Measurements from ENCODE around the gene CCDC187.
"Not testable (repeated sequence)": the region's sequence is repeated elsewhere in the genome, so short reads cannot be mapped to it uniquely, and the experiment has no call there.

CCDC187 gene

DNA sequence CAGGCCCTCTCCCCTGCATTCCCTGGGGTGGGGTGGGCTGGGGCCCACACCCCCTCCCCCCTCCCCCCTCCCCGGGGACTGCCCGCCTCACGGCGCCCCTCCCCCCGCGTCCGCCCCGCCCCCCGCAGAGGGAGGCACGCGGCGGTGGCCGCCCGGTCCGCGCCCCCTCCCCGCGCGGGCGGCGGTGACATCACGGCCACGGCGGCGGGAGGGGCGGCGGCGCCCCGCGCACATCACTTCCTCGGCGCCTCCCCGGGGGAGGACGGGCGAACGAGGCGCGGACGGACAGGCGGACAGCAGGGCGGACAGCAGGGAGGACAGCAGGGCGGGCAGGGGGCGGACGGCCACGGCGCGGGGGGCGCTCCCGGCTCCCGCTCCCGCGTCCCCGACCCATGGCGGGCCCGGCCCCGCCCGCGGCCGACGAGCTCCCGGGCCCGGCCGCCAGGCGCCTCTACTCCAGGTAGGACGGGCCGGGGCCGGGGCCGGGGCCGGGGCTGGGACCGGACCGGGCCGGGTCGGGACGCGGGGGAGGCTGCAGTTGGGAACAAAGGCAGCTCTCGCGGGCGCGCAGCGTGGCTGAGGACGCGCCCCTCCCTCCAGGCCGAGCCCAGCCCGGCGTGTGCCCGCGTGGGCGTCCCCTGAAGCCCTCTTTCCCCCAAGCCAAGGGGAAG, 23.5 kb upstream of the CCDC187 start, which contains the start of gene GPSM1:
TSS of gene GPSM1 (plus strand) at position 236 of the 671 bp plus-strand sequence. CDS start at position 393, 157 bp downstream.
- peak in 1 of 2 experiments; percentile 54 for DNase-seq (ENCODE audit: low spot score in 2 of 2)
- no peaks in the 10 kb centered on the region for H3K9me3 ChIP-seq
- no peaks in the 10 kb centered on the region for H3K36me3 ChIP-seq (replicated peaks)
- peak within 1 kb of the TSS; percentile 42 for H3K4me3 ChIP-seq
- in situ Hi-C loops (cut with MboI; ENCODE audit: low sequenced_read_pairs): no loop called here
- H3K27me3 ChIP-seq (ENCODE audit: low read depth): no peaks in the 10 kb centered on the region
- peaks cover 9% of the 10 kb centered on the region for H3K4me1 ChIP-seq

DNA sequence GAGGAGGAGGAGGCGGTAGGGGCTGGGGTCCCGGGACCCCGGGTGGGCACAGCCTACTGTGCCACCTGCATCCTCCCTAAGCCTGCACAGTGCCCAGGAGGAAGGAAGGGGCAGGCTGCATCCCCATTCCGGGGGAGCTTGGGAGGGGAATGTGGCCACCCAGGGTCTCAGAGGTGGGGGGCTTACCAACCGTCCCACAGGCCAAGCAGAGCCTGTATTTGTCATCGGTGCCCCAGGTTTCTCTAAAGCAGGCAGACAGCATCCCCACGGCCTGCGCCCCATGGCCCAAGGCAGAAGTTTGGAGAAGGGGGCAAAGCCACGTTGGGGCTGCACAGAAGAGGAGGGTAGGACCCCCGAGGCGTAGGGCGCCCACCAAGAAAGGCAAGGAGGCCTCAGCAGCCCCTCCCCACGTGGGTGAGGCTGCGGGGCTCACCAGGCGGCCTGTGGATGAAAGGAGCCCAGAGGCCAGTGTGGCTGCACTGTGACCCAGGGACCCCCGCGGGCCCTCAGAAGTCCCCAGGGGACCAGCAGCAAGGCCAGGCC, 22.9 kb upstream of the CCDC187 start:
- Histone ChIP-seq H3K27me3 (ENCODE audit: low read depth) (no peaks in the 10 kb centered on the region), H3K4me3 (peak overlapping the region; percentile 15), H3K9me3 (no peaks in the 10 kb centered on the region), H3K36me3 (replicated peaks) (no peaks in the 10 kb centered on the region), H3K4me1 (peaks cover 9% of the 10 kb centered on the region)
- DNase-seq (ENCODE audit: low spot score in 2 of 2): no peak
- in situ Hi-C loops (cut with MboI; ENCODE audit: low sequenced_read_pairs): no loop called here

DNA sequence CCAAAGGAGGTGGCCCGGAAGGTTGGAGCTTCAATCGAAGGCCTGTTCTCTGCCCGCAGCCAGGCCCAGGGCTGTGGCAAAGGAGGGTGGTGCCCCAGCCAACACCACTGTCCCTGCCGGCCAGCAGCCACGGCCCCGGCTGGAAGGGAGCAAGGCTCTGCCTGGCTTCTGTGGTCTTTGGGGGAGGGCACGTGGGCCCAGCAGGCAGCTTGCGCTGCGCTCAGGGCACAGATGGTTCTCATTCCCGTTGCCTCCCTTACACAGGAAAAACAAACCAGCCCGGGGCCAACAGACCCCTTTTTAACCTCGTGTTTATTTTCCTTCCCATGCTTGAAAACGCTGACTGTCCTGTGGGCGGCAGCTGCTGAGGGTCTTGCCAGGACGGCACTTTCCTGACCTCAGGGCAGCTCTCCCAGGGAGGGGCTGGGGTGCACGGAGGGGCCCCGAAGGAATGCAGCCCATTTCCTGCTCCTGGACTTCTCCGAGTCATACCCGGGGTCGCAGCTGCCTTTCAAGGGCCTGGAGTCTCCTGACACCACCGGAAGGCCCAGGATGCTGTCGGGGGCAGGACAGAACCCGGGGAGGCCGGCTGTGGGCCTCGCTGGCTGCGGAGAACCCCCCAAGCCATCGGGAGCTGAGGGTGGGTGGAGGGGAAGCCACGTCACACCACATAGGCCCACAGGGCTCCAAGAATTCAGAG, 22.3 kb upstream of the CCDC187 start:
- Histone ChIP-seq H3K4me3 (no peak overlapping the region), H3K4me1 (peaks cover 9% of the 10 kb centered on the region), H3K36me3 (replicated peaks) (no peaks in the 10 kb centered on the region), H3K27me3 (ENCODE audit: low read depth) (no peaks in the 10 kb centered on the region), H3K9me3 (no peaks in the 10 kb centered on the region)
- DNase-seq (ENCODE audit: low spot score in 2 of 2): no peak
- in situ Hi-C loops (cut with MboI; ENCODE audit: low sequenced_read_pairs): no loop called here

DNA sequence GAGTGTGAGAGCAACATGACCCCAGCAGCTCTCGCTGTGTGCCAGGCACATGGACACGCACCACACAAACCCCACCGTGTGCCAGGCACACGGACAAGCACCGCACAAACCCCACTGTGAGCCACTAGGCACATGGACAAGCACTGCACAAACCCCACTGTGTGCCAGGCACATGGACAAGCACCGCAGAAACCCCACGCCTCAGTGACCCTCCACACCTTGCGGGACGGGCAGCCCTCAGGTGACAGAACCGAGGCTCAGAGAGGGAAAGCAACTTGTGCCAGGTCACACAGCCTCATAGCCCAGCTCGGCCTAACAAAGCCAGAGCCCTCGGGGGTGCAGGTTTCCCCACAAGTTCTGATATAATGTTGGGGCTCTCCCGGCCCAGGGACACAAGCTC, 21.5 kb upstream of the CCDC187 start:
- Histone ChIP-seq H3K4me1 (peaks cover 9% of the 10 kb centered on the region), H3K27me3 (ENCODE audit: low read depth) (no peaks in the 10 kb centered on the region)
- in situ Hi-C loops (cut with MboI; ENCODE audit: low sequenced_read_pairs): no loop called here

DNA sequence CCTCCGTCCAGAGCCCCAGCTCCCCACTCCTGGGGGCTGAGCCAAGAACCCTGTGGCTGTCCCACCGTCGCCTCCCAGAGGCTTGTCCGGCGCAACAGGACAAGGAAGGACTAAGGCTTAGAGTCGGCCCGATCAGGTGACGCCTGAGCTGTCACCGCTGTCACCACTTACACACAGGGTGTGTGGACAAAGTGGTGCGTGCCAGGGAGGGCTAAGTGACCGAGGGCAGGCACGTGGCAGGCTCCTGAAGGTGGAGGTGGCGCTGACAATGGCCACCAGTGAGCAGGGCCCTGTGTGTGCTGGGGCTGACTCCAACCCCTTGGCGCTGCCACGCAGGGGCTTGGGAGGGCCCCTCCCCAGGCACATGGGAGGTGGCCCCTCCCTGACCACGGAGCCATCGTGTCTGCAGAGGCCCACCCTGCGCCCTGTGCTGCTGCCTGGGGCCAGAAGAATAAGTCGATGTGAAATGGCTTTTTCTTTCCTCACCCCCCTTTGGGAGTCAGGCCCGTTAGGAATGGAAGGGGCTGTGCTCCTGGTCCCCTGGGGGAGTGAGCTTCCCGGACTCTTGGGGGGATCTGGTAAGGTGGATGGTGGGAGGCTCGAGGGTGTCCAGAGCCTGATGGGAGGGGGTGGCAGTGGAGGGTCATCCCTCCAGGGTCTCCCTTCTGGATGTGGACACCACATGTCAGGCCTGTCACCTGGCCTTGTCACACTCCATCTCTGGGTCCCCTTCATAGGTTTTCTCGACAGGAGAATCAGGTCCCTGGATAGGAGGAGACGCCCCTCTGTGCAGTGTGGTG, 20.8 kb upstream of the CCDC187 start:
- Histone ChIP-seq H3K4me3 (no peak overlapping the region), H3K27me3 (ENCODE audit: low read depth) (no peaks in the 10 kb centered on the region), H3K4me1 (peaks cover 9% of the 10 kb centered on the region), H3K36me3 (replicated peaks) (no peaks in the 10 kb centered on the region), H3K9me3 (no peaks in the 10 kb centered on the region)
- in situ Hi-C loops (cut with MboI; ENCODE audit: low sequenced_read_pairs): no loop called here
- no peak for DNase-seq (ENCODE audit: low spot score in 2 of 2)

More for the DNA sequence above, 21.5 kb upstream of the CCDC187 start:
- H3K4me3 ChIP-seq: no peak overlapping the region
- no peaks in the 10 kb centered on the region for H3K36me3 ChIP-seq (replicated peaks)
- DNase-seq (ENCODE audit: low spot score in 2 of 2): no peak
- H3K9me3 ChIP-seq: no peaks in the 10 kb centered on the region

DNA sequence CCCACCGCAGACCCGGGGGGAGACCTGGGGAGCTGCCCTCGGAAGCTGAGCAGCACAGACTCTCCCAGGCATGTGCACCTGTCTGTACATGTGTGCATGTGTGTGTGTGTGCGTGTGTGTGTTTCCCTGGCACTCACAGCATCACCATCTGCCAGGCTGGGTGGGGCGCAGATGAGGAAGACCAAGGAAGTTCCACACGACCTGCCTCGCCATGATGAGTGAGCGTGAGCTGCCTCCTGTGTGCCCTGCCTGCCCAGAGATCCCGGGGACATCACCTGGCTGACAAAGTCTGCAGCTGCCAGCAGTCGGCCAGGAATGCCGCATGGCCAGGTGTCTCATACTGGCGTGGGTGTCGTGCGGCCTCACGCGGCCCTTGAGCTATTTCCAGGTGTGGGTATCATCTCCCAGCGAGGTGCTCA, 19.5 kb upstream of the CCDC187 start:
- Histone ChIP-seq H3K36me3 (replicated peaks) (no peaks in the 10 kb centered on the region), H3K4me3 (no peak overlapping the region), H3K4me1 (peaks cover 3% of the 10 kb centered on the region), H3K9me3 (no peaks in the 10 kb centered on the region), H3K27me3 (ENCODE audit: low read depth) (no peaks in the 10 kb centered on the region)
- in situ Hi-C loops (cut with MboI; ENCODE audit: low sequenced_read_pairs): no loop called here
- no peak for DNase-seq (ENCODE audit: low spot score in 2 of 2)

DNA sequence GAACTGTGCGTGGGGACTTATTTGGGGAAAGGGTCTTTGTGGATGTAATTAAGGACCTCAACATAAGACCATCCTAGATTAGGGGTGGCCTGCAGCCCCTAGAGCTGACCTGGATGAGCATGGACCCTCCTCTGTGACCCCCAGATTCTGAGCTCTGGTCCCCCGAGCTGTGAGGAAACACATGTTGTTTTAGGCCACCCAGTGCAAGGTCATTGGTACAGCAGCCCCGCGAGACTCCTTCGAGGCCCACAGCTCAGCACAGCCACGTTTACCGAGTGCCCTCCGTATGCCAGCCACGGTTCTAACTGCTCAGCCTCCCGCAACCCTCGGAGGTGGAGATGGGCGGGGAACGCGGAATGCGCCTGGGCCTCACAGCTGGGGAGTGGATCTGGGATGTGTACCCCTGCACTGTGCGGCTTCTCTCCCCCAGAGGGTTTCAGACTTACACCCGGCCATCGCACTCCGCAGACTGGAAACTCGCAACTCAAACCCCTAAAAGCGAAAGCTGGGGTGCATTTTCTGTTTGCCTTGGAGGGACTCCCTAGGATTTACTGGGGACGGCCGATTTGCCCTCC, 18.9 kb upstream of the CCDC187 start:
- H3K4me1 ChIP-seq: no peaks in the 10 kb centered on the region; the same call in 1 of the 2 replicates
- H3K9me3 ChIP-seq: no peaks in the 10 kb centered on the region
- in situ Hi-C loops (cut with MboI; ENCODE audit: low sequenced_read_pairs): no loop called here
- no peak for DNase-seq (ENCODE audit: low spot score in 2 of 2)
- no peaks in the 10 kb centered on the region for H3K27me3 ChIP-seq (ENCODE audit: low read depth)
- H3K36me3 ChIP-seq (replicated peaks): no peaks in the 10 kb centered on the region
- H3K4me3 ChIP-seq: no peak overlapping the region

DNA sequence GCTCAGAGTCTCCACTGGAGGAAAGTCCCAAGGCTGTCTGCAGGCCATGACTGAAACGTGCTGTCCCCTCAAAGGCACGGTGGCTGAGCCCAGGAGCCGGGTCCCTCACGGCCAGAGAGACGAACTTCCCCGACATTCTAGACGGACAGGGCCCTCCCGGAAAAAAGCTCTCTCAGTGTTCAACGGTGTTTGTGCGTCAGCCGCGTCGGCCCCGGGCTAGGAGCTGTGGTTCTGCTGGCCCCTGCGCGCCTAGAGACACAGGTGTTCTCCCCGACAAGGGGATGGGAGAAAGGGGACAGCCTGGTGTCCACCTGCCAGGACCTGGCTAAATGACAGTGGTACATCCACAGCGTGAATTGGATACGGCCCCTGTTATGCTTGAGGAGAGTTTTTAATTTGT, 17.7 kb upstream of the CCDC187 start:
- no peaks in the 10 kb centered on the region for H3K9me3 ChIP-seq
- H3K4me1 ChIP-seq: no peaks in the 10 kb centered on the region
- in situ Hi-C loops (cut with MboI; ENCODE audit: low sequenced_read_pairs): no loop called here
- no peaks in the 10 kb centered on the region for H3K36me3 ChIP-seq (replicated peaks)
- DNase-seq (ENCODE audit: low spot score in 2 of 2): no peak
- H3K4me3 ChIP-seq: no peak overlapping the region
- no peaks in the 10 kb centered on the region for H3K27me3 ChIP-seq (ENCODE audit: low read depth)

DNA sequence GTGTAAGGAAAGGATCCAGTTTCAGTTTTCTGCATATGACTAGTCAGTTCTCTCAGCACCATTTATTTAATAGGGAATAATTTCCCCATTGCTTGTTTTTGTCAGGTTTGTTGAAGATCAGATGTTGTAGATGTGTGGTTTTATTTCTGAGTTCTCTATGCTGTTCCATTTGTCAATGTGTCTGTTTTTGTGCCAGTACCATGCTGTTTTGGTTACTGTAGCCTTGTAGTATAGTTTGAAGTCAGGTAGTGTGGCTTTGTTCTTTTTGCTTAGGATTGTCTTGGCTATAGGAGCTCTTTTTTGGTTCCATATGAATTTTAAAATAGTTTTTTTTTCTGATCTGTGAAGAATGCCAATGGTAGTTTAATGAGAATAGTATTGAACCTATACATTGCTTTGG, 17.1 kb upstream of the CCDC187 start:
- H3K27me3 ChIP-seq (ENCODE audit: low read depth); H3K4me3 ChIP-seq; H3K4me1 ChIP-seq; DNase-seq (ENCODE audit: low spot score in 2 of 2); H3K36me3 ChIP-seq (replicated peaks); H3K9me3 ChIP-seq; in situ Hi-C loops (cut with MboI; ENCODE audit: low sequenced_read_pairs): not testable (repeated sequence)

DNA sequence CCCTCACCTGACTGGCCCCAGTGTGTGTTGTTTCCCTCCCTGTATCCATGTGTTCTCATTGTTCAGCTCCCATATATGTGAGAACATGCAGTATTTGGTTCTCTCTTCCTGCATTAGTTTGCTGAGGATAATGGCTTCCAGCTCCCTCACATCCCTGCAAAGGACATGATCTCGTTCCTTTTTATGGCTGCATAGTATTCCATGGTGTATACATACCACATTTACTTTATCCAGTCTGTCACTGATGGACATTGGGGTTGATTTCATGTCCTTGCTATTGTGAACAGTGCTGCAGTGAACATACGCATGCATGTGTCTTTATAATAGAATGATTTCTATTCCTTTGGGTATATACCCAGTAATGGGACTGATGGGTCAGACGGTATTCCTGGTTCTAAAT, 16.1 kb upstream of the CCDC187 start:
- H3K4me1 ChIP-seq; in situ Hi-C loops (cut with MboI; ENCODE audit: low sequenced_read_pairs); H3K27me3 ChIP-seq (ENCODE audit: low read depth); H3K36me3 ChIP-seq (replicated peaks); DNase-seq (ENCODE audit: low spot score in 2 of 2); H3K9me3 ChIP-seq; H3K4me3 ChIP-seq: not testable (repeated sequence)

DNA sequence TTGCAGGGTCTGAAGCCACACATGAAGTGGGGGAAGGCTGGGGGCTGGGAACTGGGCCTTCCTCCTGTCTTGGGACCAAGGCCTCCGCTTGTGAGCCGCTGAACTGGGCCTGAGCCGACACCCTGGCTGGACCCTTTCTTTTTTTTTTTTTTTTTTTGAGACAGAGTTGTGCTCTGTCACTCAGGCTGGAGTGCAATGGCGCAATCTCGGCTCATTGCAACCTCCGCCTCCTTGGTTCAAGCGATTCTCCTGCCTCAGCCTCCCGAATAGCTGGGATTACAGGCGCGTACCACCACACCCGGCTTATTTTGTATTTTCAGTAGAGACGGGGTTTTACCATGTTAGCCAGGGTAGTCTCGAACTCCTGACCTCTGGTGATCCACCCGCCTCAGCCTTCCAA, 15.3 kb upstream of the CCDC187 start:
- peaks cover 12% of the 10 kb centered on the region for H3K9me3 ChIP-seq
- in situ Hi-C loops (cut with MboI; ENCODE audit: low sequenced_read_pairs); DNase-seq (ENCODE audit: low spot score in 2 of 2); H3K4me3 ChIP-seq; H3K36me3 ChIP-seq (replicated peaks); H3K4me1 ChIP-seq; H3K27me3 ChIP-seq (ENCODE audit: low read depth): not testable (repeated sequence)

DNA sequence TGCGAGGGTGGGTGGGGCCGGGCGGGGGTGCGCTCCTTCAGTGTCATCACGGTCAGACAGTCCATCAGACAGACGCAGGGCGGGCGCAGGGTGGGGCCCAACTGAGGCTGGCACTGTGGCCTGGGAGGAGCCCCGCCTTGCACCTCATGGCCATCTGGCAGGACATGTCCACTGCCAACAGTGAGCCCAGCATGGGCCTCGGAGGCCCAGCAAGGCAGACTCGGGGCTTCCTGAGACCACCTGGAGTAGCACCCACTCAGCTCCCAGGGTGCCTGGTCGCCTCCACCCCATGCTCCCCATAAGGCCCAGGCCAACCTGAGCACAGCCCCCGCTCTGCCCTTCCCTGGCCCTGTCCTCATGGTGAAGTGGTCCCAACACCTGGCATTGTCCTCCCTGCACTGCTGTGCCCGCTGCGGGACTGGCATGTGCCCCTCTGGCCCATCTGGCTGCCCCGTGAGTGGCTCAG, 14.9 kb upstream of the CCDC187 start:
- peaks cover 12% of the 10 kb centered on the region for H3K9me3 ChIP-seq
- DNase-seq (ENCODE audit: low spot score in 2 of 2): no peak
- no peaks in the 10 kb centered on the region for H3K36me3 ChIP-seq (replicated peaks)
- no peaks in the 10 kb centered on the region for H3K4me1 ChIP-seq
- H3K27me3 ChIP-seq (ENCODE audit: low read depth): no peaks in the 10 kb centered on the region
- in situ Hi-C loops (cut with MboI; ENCODE audit: low sequenced_read_pairs): no loop called here
- H3K4me3 ChIP-seq: no peak overlapping the region

DNA sequence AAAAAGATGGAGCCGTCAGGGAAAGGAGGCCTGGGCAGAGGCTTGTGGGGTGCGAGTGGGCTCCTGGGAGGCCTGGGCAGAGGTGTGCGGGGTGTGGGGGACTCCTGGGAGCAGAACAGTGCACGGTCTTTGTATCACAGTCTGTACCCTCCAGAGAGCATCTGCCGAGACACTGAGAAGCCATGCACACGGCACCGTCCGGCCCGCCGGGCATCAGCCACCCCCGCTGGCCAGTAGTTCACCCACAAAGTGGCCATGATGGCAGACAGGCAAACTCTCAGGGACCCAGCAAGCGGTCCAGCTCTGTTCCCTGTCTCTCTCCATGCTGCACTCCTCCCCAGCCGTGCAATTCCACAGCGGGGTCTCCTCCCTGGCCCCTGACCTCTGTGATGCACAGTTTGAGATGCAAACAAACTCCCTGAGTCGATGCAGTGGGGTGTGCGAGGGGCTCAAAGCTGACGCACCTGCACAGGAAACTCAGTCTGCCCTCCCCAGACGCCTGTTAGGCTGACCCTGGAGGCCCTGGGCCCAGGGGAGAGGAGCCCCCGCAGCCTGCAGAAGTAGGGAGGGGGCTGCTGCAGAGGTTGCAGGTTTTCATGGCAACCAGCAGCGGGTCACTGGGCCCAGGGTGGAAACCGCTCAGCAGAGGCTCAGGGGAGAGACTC, 14.3 kb upstream of the CCDC187 start:
- H3K27me3 ChIP-seq (ENCODE audit: low read depth): no peaks in the 10 kb centered on the region
- peaks cover 12% of the 10 kb centered on the region for H3K9me3 ChIP-seq
- no peak overlapping the region for H3K4me3 ChIP-seq
- H3K36me3 ChIP-seq (replicated peaks): no peaks in the 10 kb centered on the region
- in situ Hi-C loops (cut with MboI; ENCODE audit: low sequenced_read_pairs): no loop called here
- H3K4me1 ChIP-seq: no peaks in the 10 kb centered on the region
- DNase-seq (ENCODE audit: low spot score in 2 of 2): no peak
